Measurements from ENCODE around the gene CEMIP. TPM values are rescaled to one million over a fixed set of nuclear protein-coding genes. Genes with fewer than 3 reads are reported as not detected.

CEMIP gene
- total and polyA plus RNA-seq, 2 of the 8 experiments (the other 6 are each of a cell fraction or from before 2014, with no cell fraction given) = 0.11 to 0.60 TPM

DNA sequence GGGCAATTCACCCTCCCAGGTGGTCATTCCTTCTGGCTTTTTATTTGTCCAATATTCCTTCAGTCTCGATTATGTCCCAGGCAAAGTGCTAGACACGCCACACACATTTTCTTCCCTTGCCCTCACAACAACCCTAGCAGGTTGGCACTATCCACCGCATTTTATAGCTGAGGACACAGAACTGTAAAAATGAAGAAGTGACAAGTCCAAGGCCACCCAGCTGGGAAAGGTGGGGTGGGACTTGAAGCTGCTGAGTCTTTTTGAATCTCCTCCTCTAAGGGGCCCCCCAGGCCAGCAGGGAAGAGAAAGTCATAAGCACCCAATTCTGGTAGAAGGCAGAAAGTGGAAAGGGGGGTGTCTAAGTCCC, 60.6 kb downstream of the CEMIP start:
- CTCF ChIA-PET (ENCODE audit: partially characterized antibody) = interaction anchor here (1.1 to 1.5 kb wide), 2 partner anchors 60 kb away, joined by 3 read pairs; partner anchors contain the start of gene CEMIP
- H3K36me3 ChIP-seq (ENCODE audit: control insufficient read depth in 2 of 4, insufficient read depth in 4 of 4, low read length in 3 of 4) = no peaks in the 10 kb centered on the region
- no peak for TF ChIP-seq BACH1 (IDR thresholded peaks at IDR 0.05; ENCODE audit: low read length)
- TF ChIP-seq NANOG (IDR thresholded peaks at IDR 0.05; ENCODE audit: insufficient read depth, low read depth, low read length, poor library complexity, severe bottlenecking) = no peak
- TF ChIP-seq ZNF274 (IDR thresholded peaks at IDR 0.05; ENCODE audit: borderline replicate concordance, extremely low read depth, low read length) = no peak
- TF ChIP-seq BRCA1 (IDR thresholded peaks at IDR 0.05; ENCODE audit: low read depth, low read length) = no peak
- TF ChIP-seq SIN3A (conservative IDR thresholded peaks at IDR 0.05 in 1 of 2, IDR thresholded peaks at IDR 0.05 in 1 of 2; ENCODE audit: low read depth in 1 of 2, low read length in 2 of 2) = no peak
- no peak for TF ChIP-seq CHD1 (IDR thresholded peaks at IDR 0.05; ENCODE audit: low read depth, low read length)
- FAIRE-seq = no peak
- peak overlapping the region; percentile 85; the same call in 1 of the 2 replicates for H2BK12ac ChIP-seq (ENCODE audit: low read depth, low read length)
- no peak overlapping the region for H3K27ac ChIP-seq (ENCODE audit: low read depth, low read length)
- H3K14ac ChIP-seq (ENCODE audit: insufficient read length) = no peak overlapping the region
- no peak overlapping the region for H2AFZ ChIP-seq (ENCODE audit: low read length)
- H2BK15ac ChIP-seq (ENCODE audit: low read length) = peak overlapping the region; percentile 72; the same call in 1 of the 2 replicates
- no peaks in the 10 kb centered on the region for H3K79me1 ChIP-seq (ENCODE audit: low read depth, low read length)
- H3K4me1 ChIP-seq (replicated peaks in 1 of 4; ENCODE audit: control insufficient read depth in 3 of 4, insufficient read depth in 4 of 4, low read length in 3 of 4) = peaks cover 0 to 5% (median 0%) of the 10 kb centered on the region in 4 experiments; a peak in 6 of 7 replicates
- no peak overlapping the region for H2BK20ac ChIP-seq (ENCODE audit: low read length)
- 94% methylated on average over 3 of the region's 3 CpGs; no CpG with 5 or more reads in 1 of the 2 experiments for WGBS, 2 experiments (ENCODE audit: extremely low coverage in 1 of 2, insufficient coverage in 1 of 2, insufficient read length in 1 of 2, insufficient replicate concordance in 2 of 2, low coverage in 1 of 2, low lambda C conversion rate in 2 of 2, missing lambda C conversion rate in 1 of 2)
- no peak overlapping the region for H4K8ac ChIP-seq (ENCODE audit: extremely low read depth, insufficient read depth, low read length)
- no peak overlapping the region for H3K56ac ChIP-seq (replicated peaks; ENCODE audit: insufficient read length, low read depth, low read length)
- no peak overlapping the region for H2BK120ac ChIP-seq (replicated peaks; ENCODE audit: low read depth, low read length)
- no peak for DNase-seq (ENCODE audit: low read depth in 1 of 2, low spot score in 2 of 2)
- H4K20me1 ChIP-seq (replicated peaks in 1 of 2; ENCODE audit: control insufficient read depth in 1 of 2, insufficient read depth in 2 of 2, low read length in 2 of 2) = no peaks in the 10 kb centered on the region
- H3K4ac ChIP-seq (replicated peaks; ENCODE audit: insufficient read length, low read depth, low read length) = no peak overlapping the region
- H3K4me3 ChIP-seq (ENCODE audit: extremely low read depth in 1 of 4, insufficient read depth in 2 of 4, low read depth in 3 of 4, low read length in 4 of 4) = no peak overlapping the region
- no peak overlapping the region for H3K23ac ChIP-seq (ENCODE audit: insufficient read length)
- no peak overlapping the region for H3K18ac ChIP-seq (ENCODE audit: extremely low read depth, low read length)
- no peak overlapping the region for H2AK5ac ChIP-seq (ENCODE audit: low read depth, low read length)
- no peak overlapping the region for H4K91ac ChIP-seq (replicated peaks; ENCODE audit: insufficient read length, low read length)
- H3K4me2 ChIP-seq (ENCODE audit: insufficient read depth in 1 of 2, low read depth in 2 of 2, low read length in 2 of 2) = no peak overlapping the region
- H3K9ac ChIP-seq (replicated peaks in 1 of 4; ENCODE audit: extremely low read depth in 1 of 4, low read depth in 3 of 4, low read length in 3 of 4) = no peak overlapping the region
- no peaks in the 10 kb centered on the region for H3K23me2 ChIP-seq (ENCODE audit: low read depth, low read length)
- POLR2A ChIA-PET (ENCODE audit: partially characterized antibody) = no interaction called here
- H2BK5ac ChIP-seq (ENCODE audit: low read depth, low read length) = peak overlapping the region; percentile 52; the same call in 1 of the 2 replicates
- H4K5ac ChIP-seq (ENCODE audit: insufficient read length, low read depth, low read length) = no peak overlapping the region
- no peaks in the 10 kb centered on the region for H3K27me3 ChIP-seq (replicated peaks in 1 of 4; ENCODE audit: control insufficient read depth in 3 of 4, extremely low read depth in 1 of 4, insufficient read depth in 3 of 4, low read length in 3 of 4)
- H3K9me3 ChIP-seq (ENCODE audit: insufficient read depth in 2 of 2, low read depth in 1 of 2, low read length in 1 of 2) = no peaks in the 10 kb centered on the region
- H3K79me2 ChIP-seq (ENCODE audit: control insufficient read depth in 1 of 2, insufficient read depth in 2 of 2, low read length in 2 of 2) = no peaks in the 10 kb centered on the region
